Esophagus squamous epithelium (tissue), 5 donors: ENCODE measurements around the gene CNIH3. TPM values are rescaled to one million over a fixed set of nuclear protein-coding genes. Genes with fewer than 3 reads are reported as not detected.

ENCODE experiments used
- DNase-seq: peaks from one replicate; lab custom pipeline; 2025; lab: John Stamatoyannopoulos, UW
- H3K27ac ChIP-seq, 4 donors: fragments of 200-600 bp; sonication (generic); one replicate each; pipeline ENCODE4 v1.5.1; 2016 to 2019; ENCODE audit warnings: mild to moderate bottlenecking in 1 of 4
- H3K27me3 ChIP-seq, 4 donors: fragments of 200-600 bp; sonication (generic); 1 replicate in 3 of 4; 2 replicates in 1 of 4; pipeline versions ENCODE4 v1.5.1 to v1.6.0; 2017 to 2021; ENCODE audit warnings: antibody characterized with exemption in 1 of 4
- H3K36me3 ChIP-seq, 3 donors: fragments of 200-600 bp; sonication (generic); one replicate each; pipeline ENCODE4 v1.5.1; 2016 to 2019
- H3K4me1 ChIP-seq, 3 donors: fragments of 200-600 bp; sonication (generic); one replicate each; pipeline ENCODE4 v1.5.1; 2017 to 2019
- H3K4me3 ChIP-seq, 4 donors: fragments of 200-600 bp; sonication (generic); 1 replicate in 3 of 4; 2 replicates in 1 of 4; pipeline ENCODE4 v1.5.1; 2016 to 2019; ENCODE audit warnings: mild to moderate bottlenecking in 2 of 4, moderate library complexity in 1 of 4
- H3K9me3 ChIP-seq, 3 donors: fragments of 200-600 bp; sonication (generic); one replicate each; pipeline ENCODE4 v1.5.1; 2016 to 2019
- CTCF ChIP-seq, 6 experiments: fragments of 450-650 bp in 4 of 6; fragments of 200-600 bp in 2 of 6; sonication (generic) in 2 of 6; IDR thresholded peaks; one replicate each; pipeline ENCODE4 v1.5.1; 2016 to 2019; ENCODE audit warnings: antibody characterized with exemption in 6 of 6, mild to moderate bottlenecking in 4 of 6, moderate library complexity in 4 of 6
- POLR2A ChIP-seq, 4 donors: fragments of 450-650 bp; IDR thresholded peaks; one replicate each; pipeline ENCODE4 v1.6.1; 2017; ENCODE audit warnings: antibody characterized with exemption in 4 of 4, mild to moderate bottlenecking in 4 of 4, moderate library complexity in 3 of 4
- WGBS, 2 donors: methylation state at CpG; one replicate each; pipeline ENCODE4 v1.1.5; 2018; 5-methylcytosine and 5-hydroxymethylcytosine counted together
- intact Hi-C: fragments of 100-400 bp; cut with DNase I; formaldehyde crosslinking; loops from one replicate; pipeline ENCODE4 v1.15.0; 2022
- total RNA-seq, 4 donors: library from RNA; depleted of rRNA; stranded (reverse); fragments of >200 nt; gene quantifications; one replicate each; pipeline ENCODE4 v1.1.0, GENCODE V29; 2016
- donor health status: DM: yes; HTN: yes; CAD: no.

Gene CNIH3
- total RNA-seq, 4 donors from 2014 or later: 0.34 to 3.2 (median 1.2) TPM; not detected in 1

- Histone ChIP-seq H3K4me1 (no peaks in the 10 kb centered on the region), H3K27me3 (no peaks in the 10 kb centered on the region), H3K9me3 (no peaks in the 10 kb centered on the region), H3K27ac (no peak overlapping the region), H3K4me3 (no peak overlapping the region), H3K36me3 (no peaks in the 10 kb centered on the region)
- TF ChIP-seq POLR2A (IDR thresholded peaks at IDR 0.05) (no peak), CTCF (IDR thresholded peaks at IDR 0.05) (no peak)
- intact Hi-C loops: no loop called here
- WGBS, 2 donors: 84 to 88% methylated on average over 6 to 11 of the region's 11 CpGs
- no peak for DNase-seq
These were observed 10.5 kb upstream of the CNIH3 start for GRCh38 chr1:224605482-224606181.

DNA sequence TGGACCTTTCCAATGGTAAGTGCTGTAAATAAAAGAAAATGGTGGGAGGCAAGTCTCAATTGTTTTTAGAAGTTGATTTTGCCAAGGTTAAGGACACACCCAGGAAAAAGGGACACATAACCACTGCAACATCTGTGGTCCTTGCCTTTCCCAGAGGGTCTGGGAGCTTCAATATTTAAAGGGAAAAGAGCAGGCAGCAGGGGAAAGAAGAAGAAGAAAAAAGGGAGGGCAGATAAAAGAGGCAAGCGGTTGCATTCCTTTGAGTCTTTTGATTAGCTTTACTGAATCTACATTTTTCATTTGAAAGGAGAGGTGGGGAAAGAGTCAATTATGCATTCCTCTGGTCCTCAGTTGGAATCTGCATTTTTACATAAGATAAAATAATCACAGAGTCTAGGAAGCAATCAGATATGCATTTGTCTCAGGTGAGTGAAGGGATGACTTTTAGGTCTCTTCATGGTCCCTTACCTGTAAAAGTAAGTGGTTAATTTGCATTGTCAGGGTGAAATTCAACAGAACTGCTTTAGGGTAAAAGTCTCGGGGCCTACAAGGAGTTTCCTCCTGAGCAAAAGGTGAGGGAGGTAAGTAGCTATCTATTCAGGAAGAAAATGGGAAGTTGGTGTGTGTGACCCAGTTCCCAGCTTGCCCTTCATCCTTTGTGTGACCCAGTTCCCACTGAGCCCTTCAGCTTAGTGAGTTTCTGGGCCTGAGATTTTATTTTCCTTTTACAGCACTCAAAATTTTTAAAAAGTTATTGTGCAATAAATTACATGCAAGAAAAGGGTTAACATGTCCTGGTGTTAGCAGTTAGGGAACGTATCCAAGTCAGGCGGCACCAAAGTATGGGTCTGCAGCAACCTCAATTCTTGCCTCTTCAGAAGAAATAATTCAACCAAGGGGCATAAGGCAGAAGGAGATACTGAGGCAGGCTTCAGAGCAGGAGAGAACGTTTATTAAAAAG lies 8.6 kb upstream of the CNIH3 start:
- H3K27me3 ChIP-seq: no peaks in the 10 kb centered on the region
- H3K27ac ChIP-seq: no peak overlapping the region
- H3K36me3 ChIP-seq: no peaks in the 10 kb centered on the region
- WGBS, 2 donors: 49 to 57% methylated on average over 5 of the region's 5 CpGs
- no peak overlapping the region for H3K4me3 ChIP-seq
- intact Hi-C loops: no loop called here
- TF ChIP-seq POLR2A (IDR thresholded peaks at IDR 0.05): no peak
- TF ChIP-seq CTCF (IDR thresholded peaks at IDR 0.05): no peak
- no peak for DNase-seq
- no peaks in the 10 kb centered on the region for H3K4me1 ChIP-seq
- H3K9me3 ChIP-seq: no peaks in the 10 kb centered on the region

- Histone ChIP-seq H3K4me1 (no peaks in the 10 kb centered on the region), H3K27ac (no peak overlapping the region), H3K27me3 (peaks cover 0 to 5% (median 0%) of the 10 kb centered on the region in 4 donors), H3K4me3 (no peak overlapping the region), H3K9me3 (no peaks in the 10 kb centered on the region), H3K36me3 (no peaks in the 10 kb centered on the region)
- WGBS, 2 donors: 39 to 46% methylated on average over 1 of the region's 1 CpG
- intact Hi-C loops: no loop called here
- no peak for DNase-seq
- TF ChIP-seq CTCF (IDR thresholded peaks at IDR 0.05) (no peak), POLR2A (IDR thresholded peaks at IDR 0.05) (no peak)
These were observed 6.8 kb upstream of the CNIH3 start for GRCh38 chr1:224609333-224609732.

GRCh38 chr1:224612246-224612645 lies 3.9 kb upstream of the CNIH3 start:
- intact Hi-C loops: no loop called here
- Histone ChIP-seq H3K4me1 (peaks cover 14 to 20% (median 18%) of the 10 kb centered on the region in 3 donors), H3K27ac (no peak overlapping the region), H3K4me3 (no peak overlapping the region), H3K27me3 (peaks cover 10 to 34% (median 11%) of the 10 kb centered on the region in 4 donors), H3K36me3 (no peaks in the 10 kb centered on the region), H3K9me3 (no peaks in the 10 kb centered on the region)
- DNase-seq: no peak
- WGBS, 2 donors: 88 to 100% methylated on average over 1 of the region's 1 CpG
- TF ChIP-seq POLR2A (IDR thresholded peaks at IDR 0.05) (no peak), CTCF (IDR thresholded peaks at IDR 0.05) (no peak)

GRCh38 chr1:224613486-224613885 lies 2.6 kb upstream of the CNIH3 start:
- TF ChIP-seq CTCF (IDR thresholded peaks at IDR 0.05) (no peak), POLR2A (IDR thresholded peaks at IDR 0.05) (no peak)
- no peak for DNase-seq
- no peaks in the 10 kb centered on the region for H3K9me3 ChIP-seq
- H3K27me3 ChIP-seq: peaks cover 17 to 46% (median 20%) of the 10 kb centered on the region in 4 donors
- no peak overlapping the region for H3K27ac ChIP-seq
- 85 to 86% methylated on average over 6 of the region's 6 CpGs for WGBS, 2 donors
- peaks cover 16 to 29% (median 19%) of the 10 kb centered on the region in 3 donors for H3K4me1 ChIP-seq
- H3K4me3 ChIP-seq: no peak overlapping the region
- intact Hi-C loops: no loop called here
- no peaks in the 10 kb centered on the region for H3K36me3 ChIP-seq
